AG09309 (cell line): ENCODE results near the gene HOXB4.

Source experiments
- DNase-seq: peaks from one replicate; pipeline ENCODE4 v3.0.0-alpha.2; 2010; ENCODE audit warnings: low read depth
- H3K4me3 ChIP-seq: 2 replicates; pipeline ENCODE4 v1.5.1; 2011; ENCODE audit warnings: mild to moderate bottlenecking, low read depth, low read length, moderate library complexity; ENCODE audit not compliant: control insufficient read depth
- TF ChIP-seq, protein P1 (sequence below): IDR thresholded peaks from 2 replicates; pipeline ENCODE4 v1.5.1; 2011; ENCODE audit warnings: mild to moderate bottlenecking, low read depth, low read length, inconsistent platforms; ENCODE audit not compliant: insufficient read depth, control insufficient read depth; ENCODE audit errors: missing control alignments

Gene HOXB4

DNA sequence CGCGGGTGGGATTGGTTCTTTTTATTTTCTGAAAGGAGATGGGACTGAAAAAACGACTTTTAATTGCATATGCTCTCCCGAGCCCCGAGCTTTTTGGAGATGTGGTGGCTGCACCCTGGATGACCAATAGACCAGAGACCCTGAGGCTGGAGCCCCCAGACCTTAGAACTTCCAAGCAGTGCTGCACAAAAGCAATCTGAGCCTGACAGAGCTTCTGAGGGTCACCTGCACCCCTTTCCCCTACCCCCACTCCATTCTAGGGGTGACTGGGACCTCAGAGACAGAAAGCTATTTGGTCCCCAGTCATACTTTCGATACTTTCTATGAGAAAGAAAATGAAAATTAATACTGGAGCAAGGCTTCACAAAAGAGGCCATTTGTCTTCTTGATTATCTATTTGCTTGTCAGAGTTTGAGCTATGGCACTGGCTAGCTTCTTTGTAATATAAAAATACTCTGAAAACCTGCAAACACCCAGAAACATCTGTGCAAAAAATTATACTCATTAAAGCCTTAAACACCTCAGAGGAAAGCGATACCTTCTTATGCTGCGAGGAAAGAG lies 3.6 kb downstream of the HOXB4 start:
- no peak overlapping the region for H3K4me3 ChIP-seq
- TF ChIP-seq, protein P1, sequence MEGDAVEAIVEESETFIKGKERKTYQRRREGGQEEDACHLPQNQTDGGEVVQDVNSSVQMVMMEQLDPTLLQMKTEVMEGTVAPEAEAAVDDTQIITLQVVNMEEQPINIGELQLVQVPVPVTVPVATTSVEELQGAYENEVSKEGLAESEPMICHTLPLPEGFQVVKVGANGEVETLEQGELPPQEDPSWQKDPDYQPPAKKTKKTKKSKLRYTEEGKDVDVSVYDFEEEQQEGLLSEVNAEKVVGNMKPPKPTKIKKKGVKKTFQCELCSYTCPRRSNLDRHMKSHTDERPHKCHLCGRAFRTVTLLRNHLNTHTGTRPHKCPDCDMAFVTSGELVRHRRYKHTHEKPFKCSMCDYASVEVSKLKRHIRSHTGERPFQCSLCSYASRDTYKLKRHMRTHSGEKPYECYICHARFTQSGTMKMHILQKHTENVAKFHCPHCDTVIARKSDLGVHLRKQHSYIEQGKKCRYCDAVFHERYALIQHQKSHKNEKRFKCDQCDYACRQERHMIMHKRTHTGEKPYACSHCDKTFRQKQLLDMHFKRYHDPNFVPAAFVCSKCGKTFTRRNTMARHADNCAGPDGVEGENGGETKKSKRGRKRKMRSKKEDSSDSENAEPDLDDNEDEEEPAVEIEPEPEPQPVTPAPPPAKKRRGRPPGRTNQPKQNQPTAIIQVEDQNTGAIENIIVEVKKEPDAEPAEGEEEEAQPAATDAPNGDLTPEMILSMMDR, result no peak
- no peak for DNase-seq

DNA sequence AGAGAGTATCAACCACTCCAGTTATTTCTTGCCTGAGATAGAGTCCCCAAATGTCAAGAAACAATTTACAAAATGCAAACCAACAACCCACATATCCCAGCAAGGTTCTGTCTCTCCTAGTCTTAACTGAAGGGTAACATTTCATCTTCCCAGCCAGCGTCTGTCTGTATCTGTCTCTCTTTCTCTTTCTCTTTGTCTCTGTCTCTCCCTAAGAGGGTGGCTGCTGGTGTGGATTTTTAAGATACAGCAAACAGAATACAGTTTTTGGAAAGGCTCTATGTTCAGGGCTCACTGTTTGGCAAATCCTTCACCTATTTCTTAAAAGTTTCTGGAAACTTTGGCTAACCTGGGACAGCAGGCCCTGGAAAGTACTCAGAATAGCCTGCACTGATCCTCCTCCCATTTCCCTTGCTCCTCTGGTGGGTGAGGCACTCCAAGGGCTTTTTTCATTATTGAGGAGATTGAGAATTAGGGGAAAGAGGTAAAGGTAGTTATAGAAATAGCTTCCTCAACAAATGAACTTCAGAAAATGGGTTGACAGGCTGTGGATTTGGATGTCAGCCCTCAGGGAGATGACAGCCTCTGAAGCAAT lies 6.2 kb downstream of the HOXB4 start:
- TF ChIP-seq, protein P1, result no peak
- DNase-seq, result no peak
- no peak overlapping the region for H3K4me3 ChIP-seq

DNA sequence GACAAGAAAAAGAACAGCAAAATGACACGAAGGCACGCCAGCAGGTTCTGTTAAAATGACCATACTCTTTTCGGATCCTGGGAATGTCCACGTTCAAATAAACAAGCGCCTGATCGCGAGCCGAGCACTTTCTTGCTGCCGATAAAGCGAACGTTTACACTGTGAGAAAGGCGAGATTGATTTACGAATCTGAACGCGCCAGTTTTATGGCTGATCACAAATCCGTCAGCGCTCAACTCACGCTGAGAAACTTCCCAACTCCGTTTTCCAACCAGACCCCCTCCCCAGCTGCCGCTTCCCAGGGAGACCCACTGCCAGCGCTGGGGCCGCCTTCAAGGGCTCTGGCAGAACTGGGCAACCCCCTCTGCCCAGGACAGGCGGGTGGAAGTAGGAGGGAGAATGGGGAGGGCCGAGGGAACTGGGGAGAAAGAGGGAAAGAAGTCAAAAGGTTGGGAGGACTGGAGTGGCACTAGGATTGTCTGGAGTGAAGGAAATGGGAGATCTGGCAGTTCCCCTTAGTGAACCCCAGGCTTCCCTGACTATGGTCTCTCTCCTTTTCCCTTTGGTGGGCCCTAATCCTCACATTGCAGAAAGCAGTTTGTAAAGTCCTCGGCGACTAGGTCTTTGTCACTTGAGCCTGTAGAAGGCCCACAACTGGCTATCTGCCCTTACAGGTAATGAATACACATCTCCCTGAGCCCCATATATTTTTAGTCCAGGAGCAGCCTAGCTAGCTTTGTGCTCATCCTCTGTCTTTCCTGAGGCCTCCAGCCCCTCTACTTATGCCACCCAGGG lies 6.9 kb downstream of the HOXB4 start:
- no peak overlapping the region for H3K4me3 ChIP-seq
- DNase-seq, result no peak
- TF ChIP-seq, protein P1, result no peak

DNA sequence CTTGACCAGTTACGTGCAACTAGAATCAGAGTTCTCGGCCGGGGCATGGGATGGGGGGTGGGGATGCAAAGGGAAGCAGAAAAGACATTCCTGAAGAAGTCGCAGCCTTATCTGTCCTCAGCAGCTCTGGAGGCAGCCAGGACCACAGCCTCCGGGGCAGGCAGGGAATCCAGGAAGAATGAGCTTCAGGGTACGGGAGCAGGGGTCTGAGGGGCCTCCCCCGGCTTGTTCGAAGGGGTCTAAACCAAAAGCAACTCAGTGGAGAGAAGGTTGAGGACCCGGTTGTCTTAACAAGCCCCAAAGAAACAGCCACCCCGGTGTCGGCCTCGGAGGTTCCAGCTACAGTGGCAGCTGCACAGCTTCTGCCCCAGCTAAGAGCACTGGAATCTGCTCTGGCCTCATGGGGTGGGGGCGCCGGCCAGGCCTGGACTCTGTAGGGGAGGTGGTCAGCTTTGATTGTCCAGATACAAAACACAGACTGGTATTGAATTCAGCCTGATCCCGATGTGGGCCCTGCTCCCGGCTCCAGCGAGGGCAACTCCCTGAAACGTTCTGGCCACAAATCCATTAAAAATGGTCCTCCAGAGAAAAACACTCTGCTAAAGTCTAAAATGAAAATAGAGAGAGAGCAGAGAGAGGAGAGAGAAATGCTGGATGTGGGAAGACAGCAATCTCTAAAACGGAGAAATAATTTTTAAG lies 7.7 kb downstream of the HOXB4 start:
- TF ChIP-seq, protein P1, result no peak
- no peak for DNase-seq
- H3K4me3 ChIP-seq, result no peak overlapping the region

DNA sequence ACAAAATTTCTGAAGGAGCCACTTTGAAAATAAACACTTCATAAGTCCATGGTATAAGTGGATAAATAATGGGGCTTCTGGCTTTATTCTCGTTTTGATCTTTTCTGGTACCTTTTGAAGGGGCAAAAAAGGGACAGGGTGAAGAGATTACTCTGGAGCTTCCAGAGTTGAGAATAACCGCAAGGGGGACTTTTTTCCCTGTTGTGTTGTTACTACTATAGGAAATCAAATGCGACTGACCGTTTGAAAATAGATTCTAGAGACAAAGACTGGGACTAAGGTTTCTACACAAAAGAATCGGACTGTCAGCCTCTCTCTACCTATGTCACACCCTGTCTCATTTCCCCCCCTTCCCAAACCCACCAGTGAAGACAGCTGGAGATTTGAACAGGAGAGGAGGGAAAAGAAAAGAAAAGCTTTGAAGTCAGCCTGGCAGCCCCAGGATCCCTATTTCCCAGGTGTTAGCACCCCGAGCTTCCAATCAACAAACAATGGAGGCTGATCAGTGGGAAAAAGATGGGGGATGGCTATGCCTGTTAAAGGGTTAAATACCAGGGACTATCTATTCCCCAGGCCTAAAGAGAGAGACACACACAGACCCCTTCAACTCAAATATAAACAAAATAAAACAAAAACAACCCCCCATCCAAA lies 8.4 kb downstream of the HOXB4 start:
- DNase-seq, result no peak
- TF ChIP-seq, protein P1, result no peak
- H3K4me3 ChIP-seq, result no peak overlapping the region

DNA sequence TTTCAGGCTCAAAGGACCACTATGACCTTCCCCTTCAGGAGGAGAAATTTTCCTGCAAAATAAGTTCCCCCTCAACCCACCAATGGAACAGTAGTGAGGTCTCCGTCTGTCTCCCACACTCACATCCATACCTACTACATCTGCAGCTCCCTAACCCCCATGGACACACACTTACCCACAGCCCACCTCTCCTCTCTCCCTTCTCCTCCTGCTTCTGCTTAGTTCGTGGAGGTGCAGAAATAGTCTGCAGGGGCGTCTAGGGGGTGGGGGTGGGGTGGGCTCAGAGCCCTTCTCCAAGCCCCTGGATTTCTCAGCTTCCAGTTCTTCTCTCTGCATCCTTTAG lies 8.9 kb downstream of the HOXB4 start:
- no peak for DNase-seq
- TF ChIP-seq, protein P1, result no peak
- H3K4me3 ChIP-seq, result no peak overlapping the region
